Lower leg skin (tissue), 3 donors: ENCODE results near the gene ERF.

Source experiments
- CTCF ChIP-seq, 3 donors: fragments of 450-650 bp; IDR thresholded peaks; one replicate each; pipeline ENCODE4 v1.5.1; 2016; ENCODE audit warnings: antibody characterized with exemption in 3 of 3, mild to moderate bottlenecking in 3 of 3, moderate library complexity in 2 of 3
- POLR2A ChIP-seq, 2 donors: fragments of 450-650 bp; IDR thresholded peaks; one replicate each; pipeline ENCODE4 v1.6.1; 2016 to 2017; ENCODE audit warnings: antibody characterized with exemption in 2 of 2, mild to moderate bottlenecking in 1 of 2, moderate library complexity in 1 of 2

DNA sequence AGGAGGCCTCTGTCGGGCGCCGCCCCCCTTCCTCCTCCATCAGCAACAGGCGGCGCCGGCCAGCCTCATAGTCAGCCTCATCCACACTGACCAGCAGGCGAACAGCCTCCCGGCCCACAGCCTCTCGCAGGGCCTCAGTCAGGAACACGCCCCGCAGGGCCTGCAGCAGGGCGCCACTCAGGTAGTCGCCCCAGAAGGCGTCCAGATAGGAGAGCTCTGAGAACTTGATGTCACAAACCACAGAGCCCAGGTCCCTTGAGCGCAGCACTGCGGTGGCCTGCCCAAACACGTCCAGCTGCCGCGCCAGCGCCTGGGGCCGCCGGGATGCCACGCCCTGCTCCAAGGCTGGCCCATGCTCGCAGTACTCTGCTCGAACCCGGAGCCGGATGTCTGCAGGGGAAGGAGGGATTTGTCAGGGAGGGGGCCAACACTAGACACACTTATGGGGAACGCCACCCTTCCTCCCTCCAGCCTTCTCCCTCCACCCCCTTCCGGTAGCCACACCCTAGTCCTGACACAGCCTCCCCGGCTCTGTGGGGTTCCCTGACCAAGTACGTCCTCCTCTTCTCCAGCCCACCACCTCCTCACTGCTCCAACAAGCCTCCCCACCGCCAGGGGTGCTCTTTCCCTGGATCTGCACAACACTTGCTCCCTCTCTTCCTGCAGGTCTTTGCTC lies 55.4 kb downstream of the ERF start:
- TF ChIP-seq CTCF (IDR thresholded peaks at IDR 0.05) (no peak), POLR2A (IDR thresholded peaks at IDR 0.05) (no peak)
